Endothelial cell of umbilical vein (primary cell): Measurements from ENCODE around the gene CCDC88B. TPM values are rescaled to one million over a fixed set of nuclear protein-coding genes. Genes with fewer than 3 reads are reported as not detected.

Source experiments
- BruUV-seq: library from RNA; stranded (reverse); fragments of 400-500 nt; replicated peaks from 2 replicates; lab custom pipeline; 2021; lab: Mats Ljungman, UMichigan
- CTCF ChIA-PET: fragments of 300-600, 350-600 bp; sonication (Branson Sonifier 250); formaldehyde crosslinking; loops from one replicate; lab custom pipeline; 2021; ENCODE audit warnings: antibody characterized with exemption, inconsistent platforms; lab: Charles Lee
- POLR2A ChIA-PET: fragments of 300-600, 350-600 bp; sonication (Branson Sonifier 250); formaldehyde crosslinking; loops from one replicate; lab custom pipeline; 2021; ENCODE audit warnings: antibody characterized with exemption, inconsistent platforms; lab: Charles Lee
- DNase-seq: peaks from one replicate; pipeline ENCODE4 v3.0.0-alpha.2; 2011; ENCODE audit warnings: low read depth, low spot score
- FAIRE-seq: peaks from 2 replicates; lab custom pipeline; 2011; peaks lifted over from hg19 to GRCh38; lab: Jason Lieb, UNC
- H2AFZ ChIP-seq: 2 replicates; pipeline ENCODE4 v1.6.0; 2012; ENCODE audit warnings: low read depth, low read length, control low read depth, inconsistent platforms
- H3K27ac ChIP-seq: 2 replicates; pipeline ENCODE4 v1.5.1; 2011; ENCODE audit warnings: low read depth, mild to moderate bottlenecking, control low read depth, low read length, moderate library complexity; ENCODE audit not compliant: insufficient read depth
- H3K27me3 ChIP-seq, 2 experiments: 2 replicates each; pipeline versions ENCODE4 v1.6.0 to v1.6.1; 2011; ENCODE audit warnings: low read length in 2 of 2, mixed read lengths in 1 of 2; ENCODE audit not compliant: control insufficient read depth in 2 of 2, insufficient read depth in 2 of 2
- H3K36me3 ChIP-seq, 2 experiments: 2 replicates in 1 of 2; 3 replicates in 1 of 2; pipeline ENCODE4 v1.5.1; 2011; ENCODE audit warnings: low read length in 2 of 2, mild to moderate bottlenecking in 1 of 2, moderate library complexity in 1 of 2; ENCODE audit not compliant: control insufficient read depth in 2 of 2, insufficient read depth in 2 of 2; ENCODE audit errors: extremely low read depth in 1 of 2
- H3K4me1 ChIP-seq: 3 replicates; pipeline ENCODE4 v1.5.1; 2011; ENCODE audit warnings: mild to moderate bottlenecking, low read length; ENCODE audit not compliant: control insufficient read depth, insufficient read depth; ENCODE audit errors: extremely low read depth
- H3K4me2 ChIP-seq: 2 replicates; pipeline ENCODE4 v1.6.1; 2011; ENCODE audit warnings: low read length, control low read depth, mixed read lengths; ENCODE audit not compliant: insufficient read depth
- H3K4me3 ChIP-seq, 3 experiments: fragments of 200-600 bp in 1 of 3; sonication (generic), shearing (Covaris generic) in 1 of 3; replicated peaks in 1 of 3; 2 replicates each; pipeline ENCODE4 v1.5.1; 2011 to 2016; ENCODE audit warnings: control low read depth in 3 of 3, low read length in 3 of 3, mild to moderate bottlenecking in 2 of 3, inconsistent platforms in 1 of 3, low read depth in 1 of 3, moderate library complexity in 1 of 3; ENCODE audit not compliant: insufficient read depth in 1 of 3
- H3K79me2 ChIP-seq: 2 replicates; pipeline ENCODE4 v1.6.0; 2012; ENCODE audit warnings: low read length, inconsistent platforms; ENCODE audit not compliant: control insufficient read depth, insufficient read depth
- H3K9ac ChIP-seq: replicated peaks from 2 replicates; pipeline ENCODE3; 2011; ENCODE audit warnings: low read length, control low read depth; ENCODE audit not compliant: insufficient read depth; ENCODE audit errors: extremely low read depth
- H3K9me1 ChIP-seq: replicated peaks from 3 replicates; pipeline ENCODE4 v1.6.0; 2011; ENCODE audit warnings: mild to moderate bottlenecking, low read length; ENCODE audit not compliant: control insufficient read depth, insufficient read depth; ENCODE audit errors: extremely low read depth
- H3K9me3 ChIP-seq: replicated peaks from 2 replicates; pipeline ENCODE4 v1.5.1; 2012; ENCODE audit warnings: low read length, inconsistent platforms; ENCODE audit not compliant: control insufficient read depth, insufficient read depth
- H4K20me1 ChIP-seq: replicated peaks from 2 replicates; pipeline ENCODE3; 2011; ENCODE audit warnings: mild to moderate bottlenecking, low read length; ENCODE audit not compliant: control insufficient read depth, insufficient read depth; ENCODE audit errors: extremely low read depth
- CTCF ChIP-seq, 2 donors: IDR thresholded peaks; 1 replicate in 1 of 2; 2 replicates in 1 of 2; pipeline ENCODE4 v1.5.1; 2011; ENCODE audit warnings: low read length in 2 of 2, mild to moderate bottlenecking in 2 of 2, moderate library complexity in 2 of 2, control low read depth in 1 of 2, inconsistent platforms in 1 of 2, low read depth in 1 of 2; ENCODE audit not compliant: insufficient read depth in 1 of 2; ENCODE audit errors: extremely low read depth in 1 of 2
- EZH2 ChIP-seq: IDR thresholded peaks from 2 replicates; pipeline ENCODE4 v1.6.1; 2012; ENCODE audit warnings: borderline replicate concordance, low read depth, mild to moderate bottlenecking, moderate library complexity, low read length, inconsistent platforms; ENCODE audit not compliant: severe bottlenecking
- FOS ChIP-seq: IDR thresholded peaks from 2 replicates; pipeline ENCODE4 v1.6.1; 2011; ENCODE audit warnings: mild to moderate bottlenecking, low read length, moderate library complexity, borderline replicate concordance; ENCODE audit not compliant: insufficient read depth
- GATA2 ChIP-seq: IDR thresholded peaks from 2 replicates; pipeline ENCODE4 v1.7.0; 2011; ENCODE audit warnings: low read depth, mild to moderate bottlenecking, moderate library complexity, mixed read lengths, low read length; ENCODE audit not compliant: insufficient read length, insufficient read depth
- JUN ChIP-seq: IDR thresholded peaks from 2 replicates; pipeline ENCODE4 v1.6.1; 2011; ENCODE audit warnings: borderline replicate concordance, low read depth; ENCODE audit not compliant: insufficient read length, insufficient read depth
- MAX ChIP-seq: IDR thresholded peaks from 2 replicates; pipeline ENCODE4 v1.6.1; 2011; ENCODE audit not compliant: insufficient read depth, insufficient read length
- MYC ChIP-seq: IDR thresholded peaks from one replicate; pipeline ENCODE4 v1.6.1; 2011; ENCODE audit warnings: mild to moderate bottlenecking, low read depth, low read length
- POLR2A ChIP-seq: IDR thresholded peaks from 2 replicates; pipeline ENCODE4 v1.6.1; 2012; ENCODE audit warnings: low read depth, mild to moderate bottlenecking, control low read depth, low read length
- POLR2AphosphoS5 ChIP-seq: IDR thresholded peaks from 2 replicates; pipeline ENCODE4 v1.6.1; 2012; ENCODE audit warnings: low read depth, mild to moderate bottlenecking, control low read depth, low read length, moderate library complexity; ENCODE audit not compliant: insufficient read depth
- dilution Hi-C: fragments of 300-500 bp; cut with MboI; formaldehyde crosslinking; loops from one replicate; pipeline ENCODE4 v1.15.0; 2019; ENCODE audit warnings: low sequenced_read_pairs; ENCODE audit not compliant: extremely low pct_ligation_motif_present
- intact Hi-C: fragments of 100-400 bp; cut with micrococcal nuclease; formaldehyde crosslinking; loops from one replicate; pipeline ENCODE4 v1.10.0; 2022
- polyA plus RNA-seq, 4 experiments: library from polyadenylated mRNA; depleted of rRNA in 3 of 4; stranded (reverse) in 3 of 4; unstranded in 1 of 4; fragments of >200 nt; gene quantifications; 2 replicates each; pipeline versions ENCODE4 v1.2.1 to v1.2.3, GENCODE V29; 2011 to 2012; ENCODE audit warnings: missing spikeins in 1 of 4
- total RNA-seq: library from RNA; stranded (reverse); gene quantifications from 2 replicates; pipeline ENCODE4 v1.2.3, GENCODE V29; 2021

Gene CCDC88B
- total and polyA plus RNA-seq, 2 donors (not counting 3 experiments of a cell fraction or from before 2014, with no cell fraction given): 1.8 to 2.7 TPM

DNA sequence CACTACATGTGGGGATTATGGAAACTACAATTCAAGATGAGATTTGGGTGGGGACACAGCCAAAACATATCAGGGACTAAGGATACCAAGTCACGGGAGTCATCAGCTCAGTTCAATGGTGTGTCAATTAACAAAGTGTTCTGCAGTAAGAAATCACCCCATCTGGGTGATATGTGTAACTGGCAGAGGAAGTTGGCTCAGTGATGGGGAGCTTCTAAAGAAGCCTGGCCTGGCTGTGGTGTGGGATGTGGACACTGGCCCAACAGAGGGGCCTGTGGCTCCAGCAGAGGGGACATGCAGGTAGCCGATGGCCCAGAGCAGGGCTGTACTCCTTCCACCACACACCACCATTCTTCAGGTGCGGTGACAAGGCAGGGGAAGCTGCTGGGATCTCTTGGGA is 50.6 kb downstream of the CCDC88B start:
- H3K4me3 ChIP-seq: no peak overlapping the region
- H3K9ac ChIP-seq: no peak overlapping the region
- H3K79me2 ChIP-seq: no peaks in the 10 kb centered on the region
- TF ChIP-seq MAX (no peak), MYC (no peak), CTCF (IDR thresholded peaks at IDR 0.05; ENCODE audit: extremely low read depth in 1 of 2, insufficient read depth in 1 of 2, low read depth in 1 of 2, low read length in 2 of 2) (no peak), FOS (no peak), EZH2 (no peak), POLR2AphosphoS5 (no peak), POLR2A (no peak), GATA2 (no peak), JUN (no peak)
- FAIRE-seq: no peak
- no peaks in the 10 kb centered on the region for H3K36me3 ChIP-seq
- no peaks in the 10 kb centered on the region for H4K20me1 ChIP-seq
- dilution Hi-C loops: no loop called here
- POLR2A ChIA-PET: no interaction called here
- no peak overlapping the region for H2AFZ ChIP-seq
- intact Hi-C loops: no loop called here
- DNase-seq: no peak
- H3K9me3 ChIP-seq: no peaks in the 10 kb centered on the region
- H3K4me2 ChIP-seq: no peak overlapping the region
- H3K9me1 ChIP-seq: no peaks in the 10 kb centered on the region
- BruUV-seq: no TSS peak
- H3K27ac ChIP-seq: no peak overlapping the region
- peaks cover 0 to 11% of the 10 kb centered on the region in 2 experiments for H3K27me3 ChIP-seq
- H3K4me1 ChIP-seq: no peaks in the 10 kb centered on the region
- CTCF ChIA-PET: interaction anchor here (0.7 kb wide), 1 partner anchor 126 kb away, joined by 4 read pairs; no protein-coding TSS in a partner anchor
